GM12873 (cell line): ENCODE results near the gene KCNAB1.

Source experiments
- CTCF ChIP-seq: IDR thresholded peaks from 2 replicates; pipeline ENCODE4 v1.5.1; 2012; ENCODE audit warnings: low read depth, mild to moderate bottlenecking, moderate library complexity, low read length, control low read depth; ENCODE audit not compliant: insufficient read depth; ENCODE audit errors: missing control alignments

The KCNAB1 gene

DNA sequence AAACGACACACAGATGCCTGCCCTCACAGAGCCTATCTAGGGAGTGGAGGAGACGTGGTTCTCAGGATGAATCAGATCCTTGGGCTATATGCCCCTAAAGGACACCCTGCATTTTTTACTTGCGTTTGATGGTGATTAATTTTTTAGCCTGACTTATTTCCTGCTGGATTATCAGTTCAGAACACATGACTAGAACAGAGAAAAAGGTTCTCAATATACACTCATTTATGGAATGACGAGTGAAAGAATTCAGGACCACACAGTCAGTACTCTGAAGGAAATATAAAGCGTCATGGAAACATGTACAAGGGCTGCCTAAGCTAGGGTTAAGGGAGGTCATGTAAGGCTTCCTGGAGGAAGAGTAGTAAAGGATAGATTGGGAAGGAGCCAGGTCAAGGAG, 312.8 kb downstream of the KCNAB1 start:
- TF ChIP-seq CTCF = no peak

- TF ChIP-seq CTCF = no peak
Observed at GRCh38 chr3:156433910-156434309, 313.5 kb downstream of the KCNAB1 start.

DNA sequence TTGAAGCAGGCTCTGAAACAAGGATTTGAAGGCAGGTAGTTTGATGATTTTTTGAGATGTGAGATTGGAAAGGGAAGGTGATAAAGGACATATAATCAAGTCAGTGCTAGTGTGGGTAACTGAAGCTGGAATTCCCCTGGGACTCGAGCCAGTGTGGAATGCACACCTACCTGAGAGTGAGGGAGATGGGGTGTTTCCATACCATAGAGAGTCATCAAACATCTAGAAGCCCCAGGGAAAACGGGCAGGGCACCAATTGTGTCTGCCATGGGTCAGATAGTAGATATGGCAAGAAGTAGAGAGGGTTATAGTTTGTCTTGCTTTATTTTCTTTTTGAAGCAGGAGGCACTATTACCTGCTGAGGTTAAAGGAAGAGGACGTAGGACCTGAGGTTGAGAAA, 314.5 kb downstream of the KCNAB1 start:
- TF ChIP-seq CTCF = no peak

GRCh38 chr3:156443079-156443478, 322.7 kb downstream of the KCNAB1 start:
- no peak for TF ChIP-seq CTCF

DNA sequence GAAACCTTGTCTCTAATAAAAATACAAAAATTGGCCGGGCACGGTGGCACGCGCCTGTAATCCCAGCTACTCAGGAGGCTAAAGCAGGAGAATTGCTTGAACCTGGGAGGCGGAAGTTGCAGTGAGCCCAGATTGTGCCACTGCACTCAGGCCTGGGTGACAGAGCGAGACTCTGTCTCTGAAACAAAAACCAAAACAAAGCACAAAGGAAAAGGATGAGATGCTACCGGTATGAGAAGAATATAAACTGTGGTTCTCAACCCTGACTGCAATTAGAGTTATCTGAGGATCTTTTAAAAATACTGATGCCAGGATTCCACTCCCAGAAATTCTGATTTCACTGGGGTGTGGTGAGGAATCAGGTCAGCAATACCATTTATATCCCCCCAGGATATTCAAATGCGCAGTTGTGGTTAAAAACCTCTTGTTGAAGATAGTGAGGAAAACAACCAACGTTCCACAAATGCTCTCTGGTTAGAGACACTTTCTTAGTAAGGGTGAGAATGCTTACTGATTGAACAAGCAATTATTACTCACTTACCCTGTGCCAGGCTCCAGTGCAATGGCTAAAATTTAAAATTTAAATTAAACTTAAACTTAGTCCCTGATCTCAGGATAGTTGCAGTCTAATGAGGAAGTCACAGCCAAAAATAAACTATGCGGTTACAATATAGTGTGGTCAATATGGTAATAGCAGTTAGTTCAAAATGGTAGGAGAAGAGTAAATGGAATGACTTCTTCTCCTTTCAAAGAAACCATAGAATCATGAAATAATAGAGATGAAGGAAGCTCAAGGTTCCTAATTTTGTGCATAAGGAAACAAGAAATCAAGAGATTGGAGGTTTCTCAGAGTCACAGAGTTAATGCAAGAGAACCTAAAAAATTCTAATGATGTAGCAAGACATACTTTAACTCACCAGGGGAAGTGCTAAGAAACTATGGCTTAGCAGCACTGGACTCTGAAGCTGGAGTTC, 325.0 kb downstream of the KCNAB1 start:
- TF ChIP-seq CTCF = no peak

DNA sequence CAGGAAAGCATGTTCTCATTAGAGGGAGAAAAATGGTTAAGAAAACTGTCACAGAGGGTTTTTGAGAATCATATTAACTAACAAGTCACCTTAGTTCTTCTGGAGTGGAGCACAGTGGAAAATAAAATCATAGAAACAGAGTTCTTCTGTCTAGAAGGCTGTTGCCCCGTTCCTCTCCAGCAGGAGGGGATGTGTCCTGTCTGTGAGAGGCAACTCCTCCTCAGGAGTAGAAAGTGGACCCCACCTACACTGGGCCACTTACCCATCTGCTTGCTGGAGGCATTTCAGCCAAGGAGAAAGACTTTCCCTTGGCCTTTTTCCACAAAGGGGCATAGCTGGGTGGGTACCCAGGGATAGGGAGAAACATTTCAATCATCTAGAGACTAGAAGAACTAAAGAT, 327.9 kb downstream of the KCNAB1 start:
- TF ChIP-seq CTCF = peak; percentile 74

DNA sequence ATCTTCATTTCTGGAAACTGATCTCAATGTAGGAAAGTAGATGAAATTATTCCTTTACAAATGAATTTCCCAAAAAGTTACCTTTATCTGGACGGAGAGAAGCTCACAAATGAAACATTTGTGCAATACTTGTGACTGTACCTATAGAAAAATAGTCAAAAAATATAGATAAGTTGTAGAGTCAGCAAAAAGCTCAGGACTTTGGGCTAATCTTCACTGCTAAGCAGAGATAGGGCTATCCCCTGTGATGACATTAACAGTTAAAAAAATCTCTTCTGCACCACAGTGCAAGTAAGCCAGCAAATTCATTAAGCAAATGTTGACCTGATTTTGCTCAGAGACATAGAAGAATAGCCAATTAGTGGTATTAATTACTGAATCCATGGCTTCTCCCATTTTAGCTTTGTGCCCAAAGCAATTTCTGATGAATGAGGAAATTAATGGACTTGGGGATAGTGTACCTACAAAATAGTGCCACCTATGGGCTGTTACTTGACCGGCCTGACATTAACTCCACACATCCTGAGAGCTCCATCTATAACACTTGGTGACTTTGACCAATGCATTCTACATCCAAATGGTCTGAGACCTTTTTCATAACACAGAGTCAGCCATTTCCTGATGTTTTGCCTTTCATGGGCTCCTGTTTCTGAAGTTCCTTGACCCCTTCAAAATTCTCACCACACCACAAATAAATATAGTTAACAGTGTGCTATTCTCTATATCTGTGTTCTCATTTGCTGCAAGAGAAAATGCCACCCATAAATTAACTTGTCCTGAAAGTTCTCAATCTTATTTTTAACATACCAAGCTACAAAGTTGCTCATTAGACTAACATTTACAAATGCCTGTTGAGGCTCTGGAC, 329.6 kb downstream of the KCNAB1 start:
- peak; percentile 75 for TF ChIP-seq CTCF
